Astrocyte (in vitro differentiated cells and primary cell): ENCODE measurements around the gene PAX5. TPM values are rescaled to one million over a fixed set of nuclear protein-coding genes. Genes with fewer than 3 reads are reported as not detected.
"Not testable (repeated sequence)": the region's sequence is repeated elsewhere in the genome, so short reads cannot be mapped to it uniquely, and the experiment has no call there.

Experiments
- DNase-seq: peaks from one replicate; pipeline ENCODE4 v3.0.0-alpha.2; 2010; ENCODE audit warnings: low read depth
- FAIRE-seq: peaks from 2 replicates; lab custom pipeline; 2011; peaks lifted over from hg19 to GRCh38; lab: Jason Lieb, UNC
- H2AFZ ChIP-seq: 2 replicates; pipeline ENCODE4 v1.6.0; 2012; ENCODE audit warnings: low read depth, low read length, inconsistent platforms
- H3K27ac ChIP-seq: 2 replicates; pipeline ENCODE4 v1.5.1; 2011; ENCODE audit warnings: low read depth, low read length, inconsistent platforms
- H3K27me3 ChIP-seq: 2 replicates; pipeline ENCODE4 v1.6.0; 2011; ENCODE audit warnings: low read length, inconsistent platforms; ENCODE audit not compliant: insufficient read depth
- H3K36me3 ChIP-seq: 2 replicates; pipeline ENCODE4 v1.5.1; 2011; ENCODE audit warnings: low read length, inconsistent platforms; ENCODE audit not compliant: insufficient read depth
- H3K4me1 ChIP-seq: 2 replicates; pipeline ENCODE4 v1.5.1; 2011; ENCODE audit warnings: low read length, inconsistent platforms; ENCODE audit not compliant: insufficient read depth
- H3K4me2 ChIP-seq: 2 replicates; pipeline ENCODE4 v1.6.0; 2012; ENCODE audit warnings: low read length, inconsistent platforms
- H3K4me3 ChIP-seq: 2 replicates; pipeline ENCODE4 v1.5.1; 2011; ENCODE audit warnings: low read depth, mild to moderate bottlenecking, low read length, inconsistent platforms; ENCODE audit not compliant: insufficient read depth
- H3K79me2 ChIP-seq: 2 replicates; pipeline ENCODE4 v1.6.0; 2012; ENCODE audit warnings: mild to moderate bottlenecking, low read length, inconsistent platforms; ENCODE audit not compliant: insufficient read depth
- H3K9ac ChIP-seq: 2 replicates; pipeline ENCODE4 v1.6.0; 2012; ENCODE audit warnings: mild to moderate bottlenecking, low read length, inconsistent platforms
- H3K9me3 ChIP-seq: 2 replicates; pipeline ENCODE4 v1.5.1; 2012; ENCODE audit warnings: low read depth, mild to moderate bottlenecking, low read length, inconsistent platforms; ENCODE audit not compliant: insufficient read depth
- H4K20me1 ChIP-seq: 2 replicates; pipeline ENCODE4 v1.6.0; 2012; ENCODE audit warnings: low read length, inconsistent platforms; ENCODE audit not compliant: insufficient read depth
- H3K27ac Mint-ChIP-seq: one replicate; pipeline ENCODE4 v1.8.0; 2021; ENCODE audit warnings: mild to moderate bottlenecking, mixed read lengths; ENCODE audit not compliant: unreplicated experiment
- H3K27me3 Mint-ChIP-seq: one replicate; pipeline ENCODE4 v1.8.0; 2021; ENCODE audit warnings: low read depth, mixed read lengths; ENCODE audit not compliant: unreplicated experiment
- H3K36me3 Mint-ChIP-seq: one replicate; pipeline ENCODE4 v1.8.0; 2021; ENCODE audit warnings: low read depth, mixed read lengths; ENCODE audit not compliant: unreplicated experiment
- H3K4me1 Mint-ChIP-seq: one replicate; pipeline ENCODE4 v1.8.0; 2021; ENCODE audit warnings: low read depth, mixed read lengths; ENCODE audit not compliant: unreplicated experiment
- H3K4me3 Mint-ChIP-seq: one replicate; pipeline ENCODE4 v1.8.0; 2021; ENCODE audit warnings: mild to moderate bottlenecking, moderate library complexity, mixed read lengths; ENCODE audit not compliant: unreplicated experiment
- H3K9me3 Mint-ChIP-seq: one replicate; pipeline ENCODE4 v1.8.0; 2021; ENCODE audit warnings: mild to moderate bottlenecking, mixed read lengths; ENCODE audit not compliant: unreplicated experiment
- EZH2 ChIP-seq: IDR thresholded peaks from 2 replicates; pipeline ENCODE4 v1.6.1; 2012; ENCODE audit warnings: mild to moderate bottlenecking, low read length, inconsistent platforms; ENCODE audit not compliant: insufficient read depth
- total RNA-seq: library from RNA; stranded (reverse); gene quantifications from 2 replicates; pipeline ENCODE4 v1.2.1, GENCODE V29; 2021
- TF ChIP-seq, protein P1 (sequence below): IDR thresholded peaks from 2 replicates; pipeline ENCODE4 v1.5.1; 2011; ENCODE audit warnings: low read depth, mild to moderate bottlenecking, inconsistent platforms, low read length, moderate library complexity; ENCODE audit not compliant: insufficient read depth

The PAX5 gene
- total RNA-seq, 1 donor from 2014 or later = not detected

DNA sequence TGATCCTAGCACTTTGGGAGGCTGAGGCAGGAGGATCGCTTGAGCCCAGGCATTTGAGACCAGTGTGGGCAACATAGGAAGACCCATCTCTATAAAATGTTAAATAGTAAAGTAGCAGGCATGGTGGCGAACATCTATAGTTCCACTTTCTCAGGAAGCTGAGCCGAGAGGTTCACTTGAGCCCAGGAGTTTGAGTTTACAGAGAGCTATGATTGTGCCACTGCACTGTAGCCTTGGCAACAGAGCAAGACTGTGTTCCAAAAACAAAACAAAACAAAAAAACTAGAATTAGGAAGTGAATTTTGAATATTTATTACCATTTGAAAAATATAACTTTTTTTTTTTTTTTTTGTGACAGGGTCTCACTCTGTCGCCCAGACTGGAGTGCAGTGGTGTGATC lies 26.8 kb upstream of the PAX5 start:
- Histone ChIP-seq H3K79me2 (no peaks in the 10 kb centered on the region), H3K27ac (no peak overlapping the region), H3K9me3 (no peaks in the 10 kb centered on the region), H3K9ac (no peak overlapping the region), H3K4me3 (no peak overlapping the region), H3K4me2 (no peak overlapping the region), H2AFZ (no peak overlapping the region), H3K27me3 (peaks cover 36% of the 10 kb centered on the region), H4K20me1 (no peaks in the 10 kb centered on the region), H3K36me3 (no peaks in the 10 kb centered on the region), H3K4me1 (no peaks in the 10 kb centered on the region)
- DNase-seq = no peak
- H3K36me3 Mint-ChIP-seq = peaks cover 1% of the 10 kb centered on the region
- H3K27me3 Mint-ChIP-seq = peaks cover 38% of the 10 kb centered on the region
- no peak for FAIRE-seq
- no peaks in the 10 kb centered on the region for H3K9me3 Mint-ChIP-seq
- no peak overlapping the region for H3K4me3 Mint-ChIP-seq
- TF ChIP-seq, protein P1, sequence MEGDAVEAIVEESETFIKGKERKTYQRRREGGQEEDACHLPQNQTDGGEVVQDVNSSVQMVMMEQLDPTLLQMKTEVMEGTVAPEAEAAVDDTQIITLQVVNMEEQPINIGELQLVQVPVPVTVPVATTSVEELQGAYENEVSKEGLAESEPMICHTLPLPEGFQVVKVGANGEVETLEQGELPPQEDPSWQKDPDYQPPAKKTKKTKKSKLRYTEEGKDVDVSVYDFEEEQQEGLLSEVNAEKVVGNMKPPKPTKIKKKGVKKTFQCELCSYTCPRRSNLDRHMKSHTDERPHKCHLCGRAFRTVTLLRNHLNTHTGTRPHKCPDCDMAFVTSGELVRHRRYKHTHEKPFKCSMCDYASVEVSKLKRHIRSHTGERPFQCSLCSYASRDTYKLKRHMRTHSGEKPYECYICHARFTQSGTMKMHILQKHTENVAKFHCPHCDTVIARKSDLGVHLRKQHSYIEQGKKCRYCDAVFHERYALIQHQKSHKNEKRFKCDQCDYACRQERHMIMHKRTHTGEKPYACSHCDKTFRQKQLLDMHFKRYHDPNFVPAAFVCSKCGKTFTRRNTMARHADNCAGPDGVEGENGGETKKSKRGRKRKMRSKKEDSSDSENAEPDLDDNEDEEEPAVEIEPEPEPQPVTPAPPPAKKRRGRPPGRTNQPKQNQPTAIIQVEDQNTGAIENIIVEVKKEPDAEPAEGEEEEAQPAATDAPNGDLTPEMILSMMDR = no peak
- TF ChIP-seq EZH2 = no peak
- H3K4me1 Mint-ChIP-seq = peaks cover 2% of the 10 kb centered on the region
- no peak overlapping the region for H3K27ac Mint-ChIP-seq

DNA sequence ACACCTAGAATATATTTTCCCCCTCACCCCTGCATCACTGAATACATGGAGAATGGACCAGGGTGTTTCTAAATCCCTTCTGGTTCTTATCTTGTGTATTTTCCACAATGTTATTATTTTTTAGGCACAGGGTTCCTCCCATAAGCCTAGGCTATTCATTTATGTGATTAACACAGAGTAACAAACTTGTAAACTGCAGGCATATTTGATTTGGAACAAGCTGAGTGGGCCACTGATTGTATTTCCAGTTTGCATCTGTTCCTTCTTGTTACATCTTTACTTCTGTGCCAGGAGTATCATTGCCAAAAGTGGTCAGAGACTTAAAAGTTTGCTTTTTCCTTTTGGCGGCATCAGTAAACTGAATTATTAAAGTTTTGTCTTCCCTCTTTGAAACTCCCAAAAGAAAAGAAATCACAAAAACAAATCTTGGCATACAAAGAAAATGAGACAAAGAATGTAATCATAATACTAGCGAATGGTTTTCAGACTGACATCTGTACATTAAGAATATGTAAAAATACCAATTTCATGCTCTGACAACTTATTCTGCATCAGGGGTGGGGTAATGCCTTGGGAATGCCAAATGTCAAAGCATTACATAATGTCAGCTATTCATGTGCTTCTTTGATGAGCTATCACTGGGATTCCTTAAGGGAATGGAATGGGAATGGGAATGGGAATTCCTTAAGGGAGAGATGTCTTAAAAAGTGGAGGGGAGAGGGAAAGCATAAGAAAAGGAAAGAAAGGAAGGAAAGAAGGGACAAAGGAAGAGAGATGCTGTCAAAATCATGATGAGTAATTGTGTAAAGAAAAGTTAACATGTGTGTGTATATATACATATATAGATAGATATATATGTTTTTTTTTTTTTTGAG lies 22.2 kb upstream of the PAX5 start:
- Histone ChIP-seq H2AFZ (no peak overlapping the region), H3K4me1 (no peaks in the 10 kb centered on the region), H3K4me2 (no peak overlapping the region), H3K27me3 (peaks cover 45% of the 10 kb centered on the region), H4K20me1 (no peaks in the 10 kb centered on the region), H3K4me3 (no peak overlapping the region), H3K27ac (no peak overlapping the region), H3K9me3 (no peaks in the 10 kb centered on the region), H3K9ac (no peak overlapping the region), H3K36me3 (no peaks in the 10 kb centered on the region), H3K79me2 (no peaks in the 10 kb centered on the region)
- DNase-seq (no peak), FAIRE-seq (no peak)
- no peaks in the 10 kb centered on the region for H3K9me3 Mint-ChIP-seq
- peaks cover 2% of the 10 kb centered on the region for H3K4me1 Mint-ChIP-seq
- TF ChIP-seq, protein P1 = no peak
- TF ChIP-seq EZH2 = no peak
- peaks cover 2% of the 10 kb centered on the region for H3K36me3 Mint-ChIP-seq
- no peak overlapping the region for H3K27ac Mint-ChIP-seq
- H3K4me3 Mint-ChIP-seq = no peak overlapping the region
- peaks cover 45% of the 10 kb centered on the region for H3K27me3 Mint-ChIP-seq

DNA sequence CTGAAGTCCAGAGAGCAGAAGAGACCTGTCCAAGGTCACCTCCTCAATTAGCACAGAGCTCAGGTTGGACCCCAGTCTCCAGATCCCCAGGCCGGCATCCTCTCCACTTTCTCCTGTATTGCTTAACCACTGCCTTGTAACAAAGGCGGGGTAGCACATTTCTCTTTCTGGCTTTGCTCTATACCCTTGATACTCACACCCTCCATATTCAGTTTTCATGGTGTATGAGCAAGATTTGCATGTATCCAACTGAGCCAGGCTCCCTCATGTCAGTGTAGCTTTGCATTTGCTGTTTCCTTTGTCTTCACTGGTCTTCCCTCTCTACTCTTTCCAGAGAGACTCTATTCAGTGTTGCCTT lies 20.3 kb upstream of the PAX5 start:
- H3K27me3 Mint-ChIP-seq = peaks cover 50% of the 10 kb centered on the region
- not testable (repeated sequence) for H3K4me2 ChIP-seq

More for the DNA sequence above, 20.3 kb upstream of the PAX5 start:
- not testable (repeated sequence) for H3K9me3 ChIP-seq, H4K20me1 ChIP-seq, DNase-seq, H3K4me3 Mint-ChIP-seq, FAIRE-seq, H3K36me3 ChIP-seq, H3K27ac ChIP-seq, H2AFZ ChIP-seq, H3K9ac ChIP-seq, H3K27ac Mint-ChIP-seq, H3K36me3 Mint-ChIP-seq, H3K4me3 ChIP-seq, H3K4me1 Mint-ChIP-seq, H3K4me1 ChIP-seq, H3K9me3 Mint-ChIP-seq, H3K79me2 ChIP-seq
- peaks cover 49% of the 10 kb centered on the region for H3K27me3 ChIP-seq
